Uterus (tissue), 4 donors: ENCODE results near the gene EBLN1. TPM values are rescaled to one million over a fixed set of nuclear protein-coding genes. Genes with fewer than 3 reads are reported as not detected.
A peak's percentile ranks its signal among the peaks of the same experiment; 100 is the strongest.

ENCODE experiments used
- DNase-seq, 2 donors: peaks; one replicate each; pipeline ENCODE4 v3.0.0-alpha.2; 2019 to 2020
- H3K27ac ChIP-seq, 2 donors: fragments of 200-600 bp; sonication (generic); 1 replicate in 1 of 2; 2 replicates in 1 of 2; pipeline ENCODE4 v1.5.1; 2016 to 2018
- H3K27me3 ChIP-seq, 2 donors: fragments of 200-600 bp; sonication (generic); one replicate each; pipeline ENCODE4 v1.5.1; 2018 to 2019; ENCODE audit warnings: control low read depth in 1 of 2
- H3K36me3 ChIP-seq, 2 donors: fragments of 200-600 bp; sonication (generic); one replicate each; pipeline ENCODE4 v1.5.1; 2019; ENCODE audit warnings: control low read depth in 1 of 2
- H3K4me1 ChIP-seq, 2 donors: fragments of 200-600 bp; sonication (generic); one replicate each; pipeline ENCODE4 v1.5.1; 2018 to 2019; ENCODE audit warnings: control low read depth in 1 of 2
- H3K4me3 ChIP-seq, 2 donors: fragments of 200-600 bp; sonication (generic); 1 replicate in 1 of 2; 2 replicates in 1 of 2; pipeline ENCODE4 v1.5.1; 2018 to 2019; ENCODE audit warnings: mild to moderate bottlenecking in 1 of 2
- H3K9me3 ChIP-seq, 2 donors: fragments of 200-600 bp; sonication (generic); one replicate each; pipeline ENCODE4 v1.5.1; 2019; ENCODE audit warnings: control low read depth in 1 of 2
- CTCF ChIP-seq, 4 experiments: fragments of 200-600 bp in 2 of 4; fragments of 450-650 bp in 2 of 4; sonication (generic) in 2 of 4; IDR thresholded peaks; one replicate each; pipeline ENCODE4 v1.5.1; 2016 to 2019; ENCODE audit warnings: antibody characterized with exemption in 4 of 4, mild to moderate bottlenecking in 2 of 4, moderate library complexity in 1 of 4
- POLR2A ChIP-seq, 2 donors: fragments of 450-650 bp; IDR thresholded peaks; one replicate each; pipeline ENCODE4 v1.6.1; 2016; ENCODE audit warnings: antibody characterized with exemption in 2 of 2, mild to moderate bottlenecking in 1 of 2, moderate library complexity in 1 of 2
- intact Hi-C: fragments of 100-400 bp; cut with DNase I; formaldehyde crosslinking; loops from one replicate; pipeline ENCODE4 v1.15.1; 2023; ENCODE audit warnings: low total_unique reads
- total RNA-seq, 4 donors: library from RNA; depleted of rRNA in 3 of 4; stranded (reverse); fragments of >200 nt in 3 of 4; gene quantifications; one replicate each; pipeline versions ENCODE4 v1.1.0 to v1.2.4, GENCODE V29; 2014 to 2023
- donor health status: DM: yes; HTN: yes; CAD: no.

The EBLN1 gene
- total RNA-seq, 4 donors from 2014 or later: 0.21 TPM; not detected in 3

- H3K4me1 ChIP-seq: no peaks in the 10 kb centered on the region
- intact Hi-C loops: loop anchor here (10.0 kb wide), 1 partner anchor 734 kb away; the partner anchor contains the start of gene SKIDA1
- TF ChIP-seq CTCF (IDR thresholded peaks at IDR 0.05) (no peak), POLR2A (IDR thresholded peaks at IDR 0.05) (no peak)
- H3K36me3 ChIP-seq: no peaks in the 10 kb centered on the region
- H3K9me3 ChIP-seq: no peaks in the 10 kb centered on the region
- no peak overlapping the region for H3K27ac ChIP-seq
- DNase-seq: no peak
- no peaks in the 10 kb centered on the region for H3K27me3 ChIP-seq
- H3K4me3 ChIP-seq: no peak overlapping the region
These were observed 40.7 kb upstream of the EBLN1 start for GRCh38 chr10:22258471-22258870.

- peak overlapping the region; percentile 98 for H3K27ac ChIP-seq
- TF ChIP-seq POLR2A (IDR thresholded peaks at IDR 0.05) (no peak), CTCF (IDR thresholded peaks at IDR 0.05) (peak in 2 of 4 experiments; percentile 21 to 27)
- DNase-seq: peak in 1 of 2 donors; percentile 68
- H3K4me3 ChIP-seq: peak overlapping the region; percentile 38 to 77
- H3K4me1 ChIP-seq: no peaks in the 10 kb centered on the region
- no peaks in the 10 kb centered on the region for H3K27me3 ChIP-seq
- intact Hi-C loops: loop anchor here (10.0 kb wide), 1 partner anchor 729 kb away; the partner anchor contains the start of gene SKIDA1
- H3K9me3 ChIP-seq: no peaks in the 10 kb centered on the region
- H3K36me3 ChIP-seq: no peaks in the 10 kb centered on the region
These were observed 35.7 kb upstream of the EBLN1 start for GRCh38 chr10:22253580-22253882.

- no peaks in the 10 kb centered on the region for H3K36me3 ChIP-seq
- TF ChIP-seq CTCF (IDR thresholded peaks at IDR 0.05): no peak
- TF ChIP-seq POLR2A (IDR thresholded peaks at IDR 0.05): no peak
- intact Hi-C loops: loop anchor here (10.0 kb wide), 1 partner anchor 728 kb away; the partner anchor contains the start of gene SKIDA1
- no peaks in the 10 kb centered on the region for H3K27me3 ChIP-seq
- no peaks in the 10 kb centered on the region for H3K4me1 ChIP-seq
- DNase-seq: peak; percentile 56 to 59
- peak overlapping the region; percentile 38 to 77 for H3K4me3 ChIP-seq
- H3K9me3 ChIP-seq: no peaks in the 10 kb centered on the region
- H3K27ac ChIP-seq: peak overlapping the region; percentile 98
These were observed 35.2 kb upstream of the EBLN1 start for GRCh38 chr10:22252801-22253579.

GRCh38 chr10:22252224-22252800 is 34.5 kb upstream of the EBLN1 start:
- H3K4me3 ChIP-seq: peak overlapping the region; percentile 38 to 77
- H3K27me3 ChIP-seq: no peaks in the 10 kb centered on the region
- peak overlapping the region; percentile 98 for H3K27ac ChIP-seq
- intact Hi-C loops: loop anchor here (10.0 kb wide), 1 partner anchor 728 kb away; the partner anchor contains the start of gene SKIDA1
- peak; percentile 72 to 77 for DNase-seq
- H3K4me1 ChIP-seq: no peaks in the 10 kb centered on the region
- H3K9me3 ChIP-seq: no peaks in the 10 kb centered on the region
- TF ChIP-seq CTCF (IDR thresholded peaks at IDR 0.05) (no peak), POLR2A (IDR thresholded peaks at IDR 0.05) (peak; percentile 23)
- H3K36me3 ChIP-seq: no peaks in the 10 kb centered on the region

- peak overlapping the region; percentile 98 for H3K27ac ChIP-seq
- intact Hi-C loops: loop anchor here (10.0 kb wide), 1 partner anchor 727 kb away; the partner anchor contains the start of gene SKIDA1
- DNase-seq: peak; percentile 63 to 64
These were observed 34.0 kb upstream of the EBLN1 start for GRCh38 chr10:22251751-22252223.

More at GRCh38 chr10:22251751-22252223, 34.0 kb upstream of the EBLN1 start:
- Histone ChIP-seq H3K36me3 (no peaks in the 10 kb centered on the region), H3K27me3 (no peaks in the 10 kb centered on the region), H3K4me3 (peak overlapping the region; percentile 38 to 77), H3K4me1 (no peaks in the 10 kb centered on the region), H3K9me3 (no peaks in the 10 kb centered on the region)
- TF ChIP-seq CTCF (IDR thresholded peaks at IDR 0.05) (no peak), POLR2A (IDR thresholded peaks at IDR 0.05) (no peak)
